Measurements from ENCODE around the gene NEK10. TPM values are rescaled to one million over a fixed set of nuclear protein-coding genes. Genes with fewer than 3 reads are reported as not detected.

The NEK10 gene
- polyA plus RNA-seq, 1 experiment = 3.0 TPM

- no peak for DNase-seq (ENCODE audit: low read depth, low spot score)
- H3K9me3 ChIP-seq (ENCODE audit: control insufficient read depth, insufficient read depth, low read length) = no peaks in the 10 kb centered on the region
- H3K4me3 ChIP-seq (ENCODE audit: low read depth, low read length) = no peak overlapping the region
- POLR2A ChIA-PET = no interaction called here
- H3K27me3 ChIP-seq (ENCODE audit: control insufficient read depth, insufficient read depth, low read length) = no peaks in the 10 kb centered on the region
- no peak overlapping the region for H3K27ac ChIP-seq (ENCODE audit: low read depth, low read length)
- no peak for TF ChIP-seq CTCF (IDR thresholded peaks at IDR 0.05; ENCODE audit: low read depth, low read length)
- CTCF ChIA-PET = no interaction called here
Measured at GRCh38 chr3:27073912-27074311, 295.3 kb downstream of the NEK10 start.

GRCh38 chr3:27072810-27073651 lies 296.2 kb downstream of the NEK10 start:
- H3K27ac ChIP-seq (ENCODE audit: low read depth, low read length) = no peak overlapping the region
- no peaks in the 10 kb centered on the region for H3K9me3 ChIP-seq (ENCODE audit: control insufficient read depth, insufficient read depth, low read length)
- no peak for TF ChIP-seq CTCF (IDR thresholded peaks at IDR 0.05; ENCODE audit: low read depth, low read length)
- DNase-seq (ENCODE audit: low read depth, low spot score) = no peak
- ChIA-PET CTCF (no interaction called here), POLR2A (no interaction called here)
- H3K27me3 ChIP-seq (ENCODE audit: control insufficient read depth, insufficient read depth, low read length) = no peaks in the 10 kb centered on the region
- no peak overlapping the region for H3K4me3 ChIP-seq (ENCODE audit: low read depth, low read length)

- Histone ChIP-seq H3K9me3 (ENCODE audit: control insufficient read depth, insufficient read depth, low read length) (no peaks in the 10 kb centered on the region), H3K4me3 (ENCODE audit: low read depth, low read length) (no peak overlapping the region), H3K27me3 (ENCODE audit: control insufficient read depth, insufficient read depth, low read length) (no peaks in the 10 kb centered on the region), H3K27ac (ENCODE audit: low read depth, low read length) (no peak overlapping the region)
- ChIA-PET POLR2A (no interaction called here), CTCF (no interaction called here)
- no peak for DNase-seq (ENCODE audit: low read depth, low spot score)
- TF ChIP-seq CTCF (IDR thresholded peaks at IDR 0.05; ENCODE audit: low read depth, low read length) = no peak
Measured at GRCh38 chr3:27060336-27060735, 308.8 kb downstream of the NEK10 start.

Small RNAs within 50 kb of the gene (small RNA-seq; reads per million reads assigned to genes)
- gene MINOS1P3 (ENCODE audit: insufficient read length, low read depth) (not detected), gene RNU6-342P (ENCODE audit: insufficient read length, low read depth) (not detected)

Other genes with a start within 250 kb of the NEK10 start
- gene SLC4A7, start 115.0 kb upstream of the NEK10 start, polyA plus RNA-seq (2011; rRNA removed) = 31.3 and 42.9 TPM in 2 replicates

Data from AG04450 (cell line).